Activated gamma-delta T cell treated with Interleukin-2 at 50 U/mL for 16 hours (primary cell): ENCODE data around the gene LTBP3.

ENCODE experiments used
- DNase-seq: peaks from one replicate; pipeline ENCODE4 v3.0.0-alpha.2; 2020

Gene LTBP3

DNA sequence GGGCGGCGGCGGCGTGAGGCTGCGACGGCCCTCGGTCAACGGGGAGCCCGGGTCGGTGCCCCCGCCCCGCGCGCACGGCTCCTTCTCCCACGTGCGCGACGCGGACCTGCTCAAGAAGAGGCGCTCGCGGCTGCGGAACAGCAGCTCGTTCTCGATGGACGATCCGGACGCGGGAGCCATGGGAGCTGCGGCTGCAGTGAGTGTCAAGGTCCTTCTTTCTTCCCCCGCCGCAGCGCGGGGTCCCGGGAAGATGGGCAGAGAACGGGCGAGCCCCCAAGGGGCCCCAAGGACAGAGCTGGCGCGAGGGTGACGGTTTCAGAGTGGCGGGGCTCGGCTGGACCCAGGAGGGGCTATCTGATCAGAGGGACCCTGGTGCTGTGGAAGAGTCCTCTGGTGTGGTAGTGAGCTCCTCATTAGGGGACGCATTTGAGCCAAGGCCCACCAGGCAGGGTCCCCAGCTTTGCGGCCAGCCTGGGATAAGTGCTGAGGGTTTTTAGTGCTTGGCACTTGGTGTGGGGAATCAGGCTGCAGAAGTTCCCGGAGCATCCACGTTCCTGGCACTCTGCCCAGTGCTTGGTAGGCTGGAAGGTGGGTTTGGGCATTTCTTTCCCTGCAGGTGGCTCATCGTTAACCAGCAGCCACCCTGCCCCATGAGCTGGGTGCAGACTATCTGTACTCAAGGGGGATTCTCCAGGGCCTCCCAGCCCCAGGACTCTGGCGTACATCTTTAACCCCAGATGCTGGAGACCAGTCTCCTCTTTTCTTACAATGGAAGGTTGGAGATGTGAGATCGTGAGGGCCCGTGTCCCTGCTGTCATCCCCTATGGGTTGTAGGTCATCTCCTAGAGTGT is 27.5 kb upstream of the LTBP3 start:
- DNase-seq, result no peak

DNA sequence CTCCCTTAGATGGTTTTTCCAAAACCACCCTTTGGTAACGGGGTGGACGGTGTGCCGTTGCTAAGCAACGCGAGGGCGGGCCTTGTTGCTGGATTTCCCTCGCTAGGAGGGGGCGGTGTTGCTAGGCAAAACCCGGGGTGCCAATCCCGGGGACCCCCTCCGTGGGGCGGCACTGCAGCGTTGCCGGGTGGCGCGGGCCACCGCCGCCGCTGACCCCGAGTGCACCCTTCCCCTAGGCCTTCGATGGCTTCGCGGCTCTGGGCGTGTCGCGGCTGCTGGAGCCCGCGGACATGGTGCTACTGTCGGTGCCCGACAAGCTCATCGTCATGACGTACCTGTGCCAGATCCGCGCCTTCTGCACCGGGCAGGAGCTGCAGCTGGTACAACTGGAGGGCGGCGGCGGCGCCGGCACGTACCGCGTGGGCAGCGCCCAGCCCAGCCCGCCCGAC is 26.6 kb upstream of the LTBP3 start:
- no peak for DNase-seq

DNA sequence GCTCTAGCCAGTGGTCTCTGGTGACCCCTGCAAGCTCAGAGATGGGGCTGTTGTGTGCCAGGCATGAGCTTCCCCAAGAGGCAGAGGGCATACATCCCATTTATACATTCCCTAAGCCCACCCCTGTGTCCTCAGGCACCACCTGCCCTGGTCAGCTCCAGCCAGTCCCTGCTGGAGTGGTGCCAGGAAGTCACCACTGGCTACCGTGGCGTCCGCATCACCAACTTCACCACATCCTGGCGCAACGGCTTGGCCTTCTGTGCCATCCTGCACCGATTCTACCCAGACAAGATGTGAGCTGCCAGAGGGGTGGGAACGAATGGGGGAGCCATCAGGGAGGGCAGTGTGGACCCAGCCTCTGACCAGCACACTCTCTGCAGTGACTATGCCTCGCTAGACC is 25.9 kb upstream of the LTBP3 start:
- DNase-seq, result no peak

DNA sequence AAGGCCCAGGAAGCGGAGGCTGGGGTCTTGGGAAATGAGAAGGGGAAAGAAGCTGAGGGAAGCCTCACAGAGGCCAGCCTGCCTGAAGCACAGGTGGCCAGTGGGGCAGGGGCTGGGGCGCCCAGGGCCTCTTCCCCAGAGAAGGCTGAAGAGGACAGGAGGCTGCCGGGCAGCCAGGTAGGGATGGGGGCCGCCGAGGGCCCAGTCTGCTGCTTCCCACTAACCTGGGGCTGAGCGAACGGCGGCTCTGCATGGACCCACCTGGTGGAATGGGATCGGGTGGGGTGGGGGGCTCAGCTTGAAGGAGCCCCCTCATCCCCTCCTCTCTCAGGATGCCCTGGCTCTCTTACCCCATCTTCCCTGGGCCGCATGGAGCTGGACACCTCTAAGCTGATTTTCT is 25.4 kb upstream of the LTBP3 start:
- DNase-seq, result no peak

DNA sequence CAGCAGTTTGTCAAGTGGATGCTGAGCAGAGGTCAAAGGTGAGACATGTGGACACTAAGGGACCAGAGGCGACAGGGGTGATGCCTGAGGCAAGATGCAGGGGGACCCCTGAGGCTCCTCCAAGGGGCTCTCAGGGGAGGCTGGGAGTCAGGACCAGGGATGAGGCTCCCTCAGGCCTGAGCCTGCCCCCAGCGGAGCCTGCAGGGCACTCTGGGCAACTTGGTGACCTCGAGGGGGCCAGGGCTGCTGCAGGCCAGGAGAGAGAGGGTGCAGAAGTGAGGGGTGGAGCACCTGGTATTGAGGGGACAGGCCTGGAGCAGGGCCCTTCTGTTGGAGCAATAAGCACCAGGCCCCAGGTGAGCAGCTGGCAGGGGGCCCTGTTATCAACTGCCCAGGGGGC is 23.8 kb upstream of the LTBP3 start:
- no peak for DNase-seq

DNA sequence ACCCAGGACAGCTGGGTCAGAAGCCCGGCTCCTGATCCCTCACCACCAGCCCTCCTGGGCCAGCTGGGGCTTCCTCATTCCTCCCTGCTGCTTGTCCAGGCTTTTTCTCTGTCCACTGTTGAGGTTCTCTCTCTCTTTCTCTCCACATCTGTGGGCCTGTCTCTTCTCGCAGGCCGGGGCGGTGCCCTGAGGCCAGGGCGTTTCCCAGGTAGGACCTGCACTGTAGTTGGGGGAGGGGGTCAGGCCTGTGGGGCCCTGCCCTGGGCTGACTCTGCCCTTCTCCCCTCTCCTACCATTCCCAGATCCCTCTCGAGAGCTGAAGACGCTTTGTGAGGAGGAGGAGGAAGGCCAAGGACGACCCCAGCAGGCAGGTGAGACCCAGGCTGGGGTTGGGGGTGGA is 22.6 kb upstream of the LTBP3 start:
- no peak for DNase-seq

DNA sequence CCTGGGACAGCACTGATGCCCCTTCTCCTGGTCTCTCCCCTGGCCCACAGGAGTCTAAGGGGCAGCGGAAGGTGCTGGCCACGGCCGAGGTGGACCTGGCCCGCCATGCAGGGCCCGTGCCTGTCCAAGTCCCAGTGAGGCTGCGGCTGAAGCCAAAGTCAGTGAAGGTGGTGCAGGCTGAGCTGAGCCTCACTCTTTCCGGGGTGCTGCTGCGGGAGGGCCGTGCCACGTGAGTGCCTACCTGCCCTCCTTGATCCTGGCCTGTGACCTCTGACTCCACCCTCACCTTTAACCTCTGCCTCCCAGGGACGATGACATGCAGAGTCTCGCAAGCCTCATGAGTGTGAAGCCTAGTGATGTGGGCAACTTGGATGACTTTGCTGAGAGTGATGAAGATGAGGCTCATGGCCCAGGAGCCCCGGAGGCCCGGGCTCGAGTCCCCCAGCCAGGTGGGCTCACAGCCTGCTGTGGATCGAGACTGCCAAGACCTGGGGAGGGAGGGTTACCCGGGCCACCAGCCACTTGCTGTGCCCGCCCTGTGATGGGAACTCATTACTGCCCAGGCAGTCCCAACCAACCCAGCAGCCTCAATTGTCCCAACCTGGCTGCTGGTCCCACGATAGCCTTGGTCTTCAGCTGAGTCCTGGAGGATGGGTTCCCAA is 22.0 kb upstream of the LTBP3 start:
- no peak for DNase-seq

DNA sequence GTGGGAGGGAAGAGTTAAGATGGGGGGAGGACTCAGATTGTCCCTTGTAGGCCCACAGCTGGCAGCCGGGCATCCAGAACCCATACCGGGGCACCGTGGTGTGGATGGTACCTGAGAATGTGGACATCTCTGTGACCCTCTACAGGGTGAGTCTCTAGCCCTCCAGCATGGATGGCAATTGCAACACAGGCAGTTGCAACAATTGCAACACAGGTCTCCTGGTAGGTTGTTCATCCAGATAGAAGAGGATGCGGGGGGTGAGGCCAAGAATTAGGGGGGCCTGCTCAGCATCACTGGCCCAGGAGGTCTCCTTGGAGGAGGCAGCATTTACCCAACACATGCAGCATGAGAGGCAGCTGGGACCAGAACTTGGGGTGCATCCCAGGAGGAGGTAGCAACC is 21.1 kb upstream of the LTBP3 start:
- no peak for DNase-seq

DNA sequence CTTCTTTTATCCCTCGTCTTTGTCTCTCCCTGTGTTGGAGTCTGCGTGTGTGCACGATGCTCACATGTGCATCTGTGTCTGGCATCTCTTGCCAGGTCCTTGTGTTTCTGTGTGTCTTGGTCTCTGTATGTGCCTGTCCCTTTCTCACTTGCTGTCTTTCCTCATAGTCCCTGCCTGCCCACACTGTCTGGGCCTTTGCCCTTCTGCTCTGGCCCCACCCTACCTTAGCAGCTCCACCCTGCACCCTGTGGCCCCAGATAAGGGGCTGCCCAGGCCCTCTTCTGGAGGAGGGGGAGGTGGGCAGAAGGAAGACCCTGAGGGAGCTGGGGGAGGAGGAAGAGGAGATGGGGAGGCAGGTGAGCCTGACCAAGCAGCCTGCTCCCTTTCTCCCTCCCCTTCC is 20.5 kb upstream of the LTBP3 start:
- no peak for DNase-seq

DNA sequence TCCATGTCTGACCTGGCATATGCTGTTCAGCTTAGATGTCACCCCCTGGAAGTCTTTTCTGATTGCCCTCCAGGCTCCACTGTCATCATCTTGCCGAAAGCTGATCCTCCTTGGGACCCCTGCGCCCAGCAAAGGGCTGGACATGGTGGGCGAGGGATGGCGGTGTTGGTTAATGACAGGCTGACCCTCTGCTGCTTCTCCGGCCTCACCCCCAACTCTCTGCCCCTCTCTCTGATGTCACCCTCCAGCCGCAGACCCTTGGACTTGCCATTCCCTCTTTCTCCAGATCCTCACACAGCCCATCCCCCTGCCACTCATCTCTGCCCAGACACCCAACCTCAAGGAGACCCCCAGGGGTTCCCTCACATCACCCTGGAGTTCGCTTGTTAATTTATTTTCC is 20.0 kb upstream of the LTBP3 start:
- DNase-seq, result no peak

DNA sequence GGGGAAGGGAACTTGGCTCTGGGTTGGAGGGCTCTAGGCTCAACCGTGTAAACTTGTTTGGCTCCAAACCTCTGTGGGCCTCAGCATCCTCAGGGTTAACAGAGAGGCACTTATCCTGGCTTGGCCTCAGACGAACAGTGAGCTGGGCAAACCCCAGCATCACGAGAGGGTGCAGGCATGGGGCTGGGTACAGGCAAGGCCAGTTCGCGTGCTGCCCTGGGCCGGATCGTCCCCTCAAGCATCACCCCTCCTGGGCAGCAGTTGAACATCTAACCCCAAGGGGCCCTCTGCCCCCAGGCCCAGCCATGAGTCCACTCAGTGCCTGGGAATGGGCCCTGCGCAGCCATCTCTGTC is 19.6 kb upstream of the LTBP3 start:
- DNase-seq, result no peak

DNA sequence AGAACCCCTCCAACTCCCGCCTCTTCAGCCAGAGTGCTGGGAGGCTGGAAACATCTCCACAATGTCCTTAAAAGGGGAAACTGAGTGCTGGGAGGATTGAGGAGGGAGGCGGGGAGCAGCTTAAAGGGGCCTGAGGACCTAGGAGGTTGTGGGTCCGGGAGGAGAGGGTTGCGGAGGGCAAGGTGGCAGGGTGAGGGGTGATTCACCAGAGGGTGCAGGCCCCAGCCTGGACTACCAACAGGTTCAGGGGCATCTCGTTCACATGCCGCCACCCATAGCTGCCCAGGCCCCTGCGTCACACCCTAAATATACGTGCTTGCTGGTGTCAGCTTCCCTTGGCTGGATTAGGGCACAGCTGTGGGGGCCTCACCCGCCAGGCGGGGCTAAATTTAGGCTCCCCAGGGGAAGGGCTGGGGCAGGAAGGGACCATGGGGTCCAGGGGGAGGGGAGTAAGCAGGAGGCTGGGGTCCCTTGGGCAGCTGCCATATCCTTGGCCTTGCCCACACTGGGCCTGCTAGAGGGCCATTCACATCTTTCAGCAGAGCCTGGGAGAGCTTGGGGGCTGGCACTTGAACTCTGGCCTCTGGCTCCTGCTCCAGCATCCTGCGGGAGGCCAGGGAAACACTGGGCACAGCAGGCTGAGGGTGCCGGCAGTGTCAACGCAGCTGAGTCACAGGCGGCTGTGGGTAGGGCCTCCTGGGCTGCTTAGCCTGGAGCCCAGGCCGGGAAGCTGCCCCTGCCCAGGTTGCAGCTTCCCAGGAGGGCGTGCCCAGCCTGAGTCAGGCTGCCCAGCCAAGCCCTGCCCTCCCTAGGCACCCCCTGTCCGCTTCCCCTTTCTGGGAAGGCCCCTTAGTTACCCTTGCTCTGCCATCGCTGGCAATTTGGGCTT is 19.0 kb upstream of the LTBP3 start:
- no peak for DNase-seq

DNA sequence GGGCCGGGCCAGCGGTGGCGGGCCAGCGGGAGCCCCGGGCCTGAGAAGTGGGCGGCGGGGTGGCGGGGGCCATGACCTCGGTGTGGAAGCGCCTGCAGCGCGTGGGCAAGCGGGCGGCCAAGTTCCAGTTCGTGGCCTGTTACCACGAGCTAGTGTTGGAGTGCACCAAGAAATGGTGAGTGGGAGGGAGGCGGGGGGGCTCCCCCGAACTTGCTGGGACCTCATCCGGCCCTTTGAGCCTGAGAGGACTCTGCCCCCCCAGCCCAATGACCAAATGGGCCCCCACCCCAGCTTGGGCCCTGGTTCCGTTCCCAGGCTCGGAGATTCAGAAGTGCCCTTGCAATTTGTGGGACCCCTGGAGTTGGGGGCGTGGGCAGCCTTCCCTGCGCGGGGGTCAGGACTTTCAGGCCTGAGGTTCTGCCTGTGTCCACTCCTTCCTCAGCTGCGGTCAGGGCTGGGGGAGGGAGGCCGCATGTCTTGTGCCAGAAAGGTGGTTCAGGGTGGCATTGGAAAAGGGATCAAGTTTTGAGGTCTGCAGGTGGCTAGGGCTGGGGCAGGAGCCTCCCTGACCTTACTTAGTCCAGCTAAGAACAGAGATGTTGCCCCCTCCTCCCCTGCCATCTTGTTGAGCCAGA is 18.2 kb upstream of the LTBP3 start:
- no peak for DNase-seq

DNA sequence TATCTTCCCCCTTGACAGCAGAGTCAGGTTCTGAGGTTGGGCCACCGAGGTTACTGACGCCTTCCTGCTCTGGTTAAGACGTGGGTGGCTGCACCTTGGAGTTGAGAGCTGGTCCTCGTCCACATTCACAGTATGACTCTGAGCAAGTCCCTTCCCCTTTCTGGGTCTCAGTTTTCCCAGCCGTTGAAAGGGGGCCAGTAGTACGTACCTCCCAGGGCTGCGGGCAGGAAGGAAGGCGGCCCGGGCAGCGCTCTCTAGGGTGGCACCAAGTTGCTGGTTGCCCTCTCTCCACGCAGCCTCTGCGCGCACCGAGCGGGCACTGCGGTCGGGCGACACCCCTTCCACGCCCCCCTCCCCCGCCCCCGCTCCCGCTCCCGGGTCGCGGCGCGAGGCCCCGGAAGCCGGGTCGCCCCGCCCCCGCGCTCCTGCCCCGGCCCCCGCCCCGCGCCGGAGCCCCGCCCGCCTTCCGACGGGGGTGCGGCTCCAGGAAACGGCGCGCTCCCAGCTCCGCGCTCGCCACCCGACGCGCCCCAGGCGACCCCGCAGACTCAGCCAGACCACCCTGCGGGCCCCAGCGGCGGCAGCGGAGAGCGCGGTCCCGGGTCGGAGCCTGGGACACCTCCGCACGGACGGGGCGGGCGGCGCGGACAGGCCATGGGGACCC is 17.5 kb upstream of the LTBP3 start, which contains the start of gene EHBP1L1:
EHBP1L1 (plus strand) TSS at position 486 of the 664 bp plus-strand sequence. CDS start 250 bp downstream, outside the sequence.
- peak; percentile 66 for DNase-seq

DNA sequence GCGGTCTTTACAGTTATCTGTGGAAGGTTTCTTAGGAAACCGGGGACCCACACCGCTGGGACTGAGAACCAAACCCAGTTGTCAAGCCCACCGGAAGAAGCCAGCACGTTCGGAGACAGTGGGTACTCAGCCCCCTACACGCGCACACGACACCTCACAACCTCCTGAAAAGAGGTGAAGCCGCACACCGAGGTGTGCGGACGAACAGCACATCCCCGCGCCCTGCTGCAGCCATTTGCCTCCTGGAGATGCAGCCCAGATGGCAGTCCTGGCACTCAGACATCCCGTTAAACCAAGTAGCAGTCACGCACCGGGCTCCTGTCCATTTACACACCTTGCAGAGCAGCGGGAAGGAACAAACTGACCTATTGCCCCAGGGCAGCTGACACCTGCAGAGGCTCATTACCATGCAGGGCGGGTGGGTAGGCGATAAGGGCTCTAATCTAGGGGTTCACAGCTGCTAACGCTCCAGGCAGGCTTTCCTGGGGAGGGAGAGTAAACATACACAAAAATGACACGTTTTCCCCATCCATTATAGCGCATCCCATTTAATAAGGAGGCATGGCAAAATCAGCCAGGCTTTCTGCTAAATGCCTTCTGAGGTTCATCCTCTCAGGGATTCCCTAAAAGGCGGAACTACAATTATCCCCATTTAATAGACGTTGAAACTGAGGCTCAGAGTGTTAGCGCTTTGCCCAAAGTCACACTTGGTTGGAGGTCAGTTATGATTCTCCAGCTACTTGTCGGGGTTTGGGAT is 16.8 kb upstream of the LTBP3 start:
- peak; percentile 45 for DNase-seq

DNA sequence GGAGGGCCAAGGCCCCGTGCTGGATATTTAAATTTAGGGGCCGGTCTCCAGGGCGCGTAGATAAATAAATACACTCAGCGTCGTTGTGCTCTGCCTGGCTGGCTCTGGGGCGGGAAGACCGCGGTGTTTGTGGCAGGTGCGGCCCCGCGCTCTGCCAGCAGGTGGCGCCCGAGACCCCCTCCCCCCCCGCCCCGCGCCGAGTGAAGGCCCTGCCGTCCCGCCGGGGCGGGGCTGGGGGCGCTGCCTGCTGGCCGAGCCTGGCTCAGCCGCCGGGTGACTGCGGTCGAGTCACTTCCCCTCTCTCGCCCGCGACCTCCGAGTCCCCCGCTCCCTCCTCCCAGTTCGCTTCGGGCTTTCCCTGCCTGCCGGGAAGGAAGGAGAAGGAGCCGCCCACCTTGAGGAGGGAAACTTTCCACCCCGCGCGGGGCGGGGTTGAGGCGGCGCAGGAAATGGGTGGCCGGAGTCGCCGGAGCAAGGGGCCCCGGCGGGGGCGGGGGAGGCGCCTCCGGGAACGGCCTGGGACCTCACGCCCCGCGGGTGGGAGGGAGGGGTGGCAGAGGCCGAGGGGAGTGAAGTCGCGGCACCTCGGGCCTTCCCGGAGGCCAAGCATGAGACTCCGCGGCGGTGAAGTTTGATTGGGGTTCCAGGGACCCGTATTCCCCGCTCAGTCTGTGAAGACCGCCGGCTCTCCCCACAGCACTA is 16.1 kb upstream of the LTBP3 start:
- peak; percentile 78 for DNase-seq

DNA sequence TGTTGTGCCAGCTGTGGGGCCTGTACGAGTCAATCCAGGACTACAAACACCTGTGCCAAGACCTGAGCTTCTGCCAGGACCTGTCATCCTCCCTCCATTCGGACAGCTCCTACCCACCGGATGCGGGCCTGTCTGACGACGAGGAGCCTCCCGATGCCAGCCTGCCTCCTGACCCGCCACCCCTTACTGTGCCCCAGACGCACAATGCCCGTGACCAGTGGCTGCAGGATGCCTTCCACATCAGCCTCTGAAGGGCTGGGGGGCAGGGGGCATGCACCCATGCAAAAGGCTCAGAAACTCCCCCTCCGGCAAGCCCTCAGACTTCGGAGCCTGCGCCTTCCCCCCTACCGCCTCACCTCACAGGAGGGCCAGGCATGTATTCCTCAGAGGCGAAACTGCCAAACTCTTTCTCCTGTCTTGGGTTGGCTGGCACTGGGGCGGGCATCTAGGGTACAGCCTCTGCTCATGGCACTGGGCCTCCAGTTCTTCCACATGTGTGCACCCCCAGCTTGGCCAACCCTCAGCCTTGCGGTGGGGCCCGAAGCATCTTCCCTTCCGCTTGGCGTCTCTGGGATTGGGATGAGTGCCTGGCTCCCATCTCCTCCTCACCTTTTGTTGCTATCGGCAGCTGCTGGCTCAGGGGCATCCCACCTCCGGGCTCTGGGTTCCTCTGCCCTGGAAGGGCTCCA is 15.4 kb upstream of the LTBP3 start:
- no peak for DNase-seq

DNA sequence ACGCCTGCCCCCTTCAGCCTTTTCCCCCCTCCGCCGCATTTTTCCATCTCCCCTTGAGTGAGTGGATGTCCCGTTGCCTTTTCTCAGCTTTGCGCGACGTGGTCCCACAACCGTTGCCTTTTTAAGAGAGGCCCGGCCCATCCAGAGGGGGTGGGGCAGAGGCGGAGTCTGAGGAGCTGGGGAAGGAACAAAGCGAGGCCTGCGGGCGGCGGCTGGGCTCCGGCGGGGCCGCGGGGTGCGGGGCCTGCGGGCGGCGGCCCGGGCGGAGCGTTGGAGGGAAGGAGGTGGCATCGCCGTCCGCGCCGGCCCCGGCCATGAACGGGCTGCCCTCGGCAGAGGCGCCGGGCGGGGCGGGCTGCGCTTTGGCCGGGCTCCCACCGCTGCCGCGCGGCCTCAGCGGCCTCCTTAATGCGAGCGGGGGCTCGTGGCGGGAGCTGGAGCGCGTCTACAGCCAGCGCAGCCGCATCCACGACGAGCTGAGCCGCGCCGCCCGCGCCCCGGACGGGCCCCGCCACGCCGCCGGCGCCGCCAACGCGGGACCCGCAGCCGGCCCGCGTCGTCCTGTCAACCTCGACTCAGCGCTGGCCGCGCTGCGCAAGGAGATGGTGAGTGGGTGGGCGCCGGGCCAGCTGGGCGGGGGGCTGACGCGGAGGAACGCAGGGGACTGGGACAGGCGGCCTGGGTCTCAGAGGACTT is 14.3 kb upstream of the LTBP3 start, which contains the start of gene FAM89B:
FAM89B (plus strand) TSS at position 183 of the 696 bp plus-strand sequence; CDS start at position 315, 132 bp downstream.
- DNase-seq, result peak; percentile 90

DNA sequence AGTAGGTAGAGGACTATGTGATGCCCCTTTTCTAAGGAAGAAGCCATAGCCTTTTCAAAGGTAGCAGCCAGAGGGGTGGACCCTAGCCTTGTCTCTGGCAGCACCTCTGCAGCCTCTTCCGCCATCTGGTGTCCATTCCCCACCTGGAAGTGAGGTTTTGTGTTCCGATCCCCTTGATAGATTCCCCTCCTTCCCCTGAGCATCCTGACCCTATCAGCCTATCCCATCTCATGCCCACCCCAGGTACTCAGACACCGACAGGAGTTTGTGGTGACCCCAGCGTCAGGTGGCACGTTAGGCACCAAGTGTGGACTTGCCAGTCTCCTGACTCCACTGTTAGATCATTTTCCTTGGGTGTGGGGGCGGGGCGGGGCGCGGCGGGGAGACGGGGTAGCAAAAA is 13.8 kb upstream of the LTBP3 start:
- DNase-seq, result no peak
